Keratinocyte (primary cell): ENCODE data around the gene TAP1. TPM values are rescaled to one million over a fixed set of nuclear protein-coding genes. Genes with fewer than 3 reads are reported as not detected.

Source experiments
- DNase-seq: peaks from one replicate; pipeline ENCODE4 v3.0.0-alpha.2; 2011; ENCODE audit warnings: low read depth, missing footprints, low spot score
- FAIRE-seq: peaks from 2 replicates; lab custom pipeline; 2011; peaks lifted over from hg19 to GRCh38; lab: Jason Lieb, UNC
- H2AFZ ChIP-seq: 2 replicates; pipeline ENCODE4 v1.6.0; 2012; ENCODE audit warnings: low read length, control low read depth, inconsistent platforms; ENCODE audit not compliant: control insufficient read depth
- H3K27ac ChIP-seq: 2 replicates; pipeline ENCODE4 v1.5.1; 2011; ENCODE audit warnings: low read length; ENCODE audit not compliant: control insufficient read depth, insufficient read depth
- H3K27me3 ChIP-seq: 3 replicates; pipeline ENCODE4 v1.6.0; 2011; ENCODE audit warnings: low read length; ENCODE audit not compliant: control insufficient read depth, insufficient read depth; ENCODE audit errors: extremely low read depth
- H3K36me3 ChIP-seq, 2 experiments: 2 replicates in 1 of 2; 3 replicates in 1 of 2; pipeline ENCODE4 v1.5.1; 2011; ENCODE audit warnings: low read length in 2 of 2, mild to moderate bottlenecking in 1 of 2; ENCODE audit not compliant: control insufficient read depth in 2 of 2, insufficient read depth in 2 of 2; ENCODE audit errors: extremely low read depth in 1 of 2
- H3K4me1 ChIP-seq: 3 replicates; pipeline ENCODE4 v1.5.1; 2011; ENCODE audit warnings: low read length; ENCODE audit not compliant: control insufficient read depth, insufficient read depth; ENCODE audit errors: extremely low read depth
- H3K4me2 ChIP-seq: 3 replicates; pipeline ENCODE4 v1.6.0; 2011; ENCODE audit warnings: low read depth, low read length; ENCODE audit not compliant: control insufficient read depth, insufficient read depth; ENCODE audit errors: extremely low read depth
- H3K4me3 ChIP-seq, 3 experiments: fragments of 200-600 bp in 1 of 3; sonication (generic) in 1 of 3; 2 replicates in 2 of 3; 3 replicates in 1 of 3; pipeline ENCODE4 v1.5.1; 2011 to 2016; ENCODE audit warnings: low read length in 3 of 3, mild to moderate bottlenecking in 3 of 3, control low read depth in 2 of 3, inconsistent platforms in 1 of 3, low read depth in 1 of 3, mixed read lengths in 1 of 3, mixed run types in 1 of 3, moderate library complexity in 1 of 3; ENCODE audit not compliant: control insufficient read depth in 2 of 3, insufficient read depth in 2 of 3; ENCODE audit errors: extremely low read depth in 1 of 3
- H3K79me2 ChIP-seq: 2 replicates; pipeline ENCODE4 v1.6.0; 2012; ENCODE audit warnings: low read length; ENCODE audit not compliant: control insufficient read depth, insufficient read depth
- H3K9ac ChIP-seq: 3 replicates; pipeline ENCODE4 v1.6.0; 2011; ENCODE audit warnings: low read length; ENCODE audit not compliant: control insufficient read depth, insufficient read depth; ENCODE audit errors: extremely low read depth
- H3K9me1 ChIP-seq: 3 replicates; pipeline ENCODE4 v1.6.0; 2011; ENCODE audit warnings: low read length; ENCODE audit not compliant: control insufficient read depth, insufficient read depth; ENCODE audit errors: extremely low read depth
- H3K9me3 ChIP-seq: 2 replicates; pipeline ENCODE4 v1.5.1; 2012; ENCODE audit warnings: low read depth, low read length; ENCODE audit not compliant: control insufficient read depth
- H4K20me1 ChIP-seq: 3 replicates; pipeline ENCODE4 v1.6.0; 2011; ENCODE audit warnings: low read length; ENCODE audit not compliant: control insufficient read depth, insufficient read depth; ENCODE audit errors: extremely low read depth
- CTCF ChIP-seq, 3 experiments: IDR thresholded peaks in 1 of 3; conservative IDR thresholded peaks in 1 of 3; optimal IDR thresholded peaks in 1 of 3; 2 replicates in 2 of 3; 3 replicates in 1 of 3; pipeline versions ENCODE3 to v1.5.1; 2011; ENCODE audit warnings: low read length in 3 of 3, mild to moderate bottlenecking in 3 of 3, moderate library complexity in 2 of 3, control low read depth in 1 of 3, inconsistent platforms in 1 of 3; ENCODE audit not compliant: insufficient read depth in 2 of 3; ENCODE audit errors: extremely low read depth in 1 of 3
- EZH2 ChIP-seq: IDR thresholded peaks from one replicate; pipeline ENCODE4 v1.6.1; 2012; ENCODE audit warnings: inconsistent platforms, mild to moderate bottlenecking, low read length, moderate library complexity
- dilution Hi-C: fragments of 300-500 bp; cut with MboI; formaldehyde crosslinking; loops from one replicate; pipeline ENCODE4 v1.7.0; 2020; ENCODE audit warnings: low sequenced_read_pairs; ENCODE audit not compliant: extremely low pct_ligation_motif_present
- polyA plus RNA-seq, 5 experiments: library from polyadenylated mRNA; depleted of rRNA in 3 of 5; stranded (reverse) in 3 of 5; stranded (forward) in 1 of 5; unstranded in 1 of 5; fragments of >200 nt; gene quantifications; 1 replicate in 1 of 5; 2 replicates in 3 of 5; 3 replicates in 1 of 5; pipeline versions ENCODE4 v1.2.1 to v1.2.3, GENCODE V29; 2011 to 2012; ENCODE audit warnings: missing spikeins in 2 of 5, low read depth in 1 of 5, low replicate concordance in 1 of 5

The TAP1 gene
- polyA plus RNA-seq, 1 donor (not counting 4 experiments of a cell fraction or from before 2014, with no cell fraction given), result 56.1 TPM

DNA sequence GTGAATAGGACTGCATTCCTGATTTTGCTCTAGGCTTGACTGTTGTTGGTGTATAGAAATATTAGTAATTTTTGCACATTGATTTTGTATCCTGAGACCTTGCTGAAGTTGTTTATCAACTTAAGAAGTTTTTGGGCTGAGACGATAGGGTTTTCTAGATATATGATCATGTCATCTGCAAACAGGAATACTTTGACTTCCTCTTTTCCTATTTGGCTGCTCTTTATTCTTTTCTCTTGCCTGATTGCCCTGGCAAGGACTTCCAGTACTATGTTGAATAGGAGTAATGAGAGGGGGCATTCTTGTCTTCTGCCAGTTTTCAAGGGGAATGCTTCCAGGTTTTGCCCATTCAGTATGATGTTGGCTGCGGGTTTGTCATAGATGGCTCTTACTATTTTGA is 50.1 kb downstream of the TAP1 start:
- no peaks in the 10 kb centered on the region for H3K4me1 ChIP-seq
- no peak overlapping the region for H2AFZ ChIP-seq
- no peaks in the 10 kb centered on the region for H3K9me1 ChIP-seq
- H3K27me3 ChIP-seq, result no peaks in the 10 kb centered on the region
- H3K4me3 ChIP-seq, result no peak overlapping the region
- DNase-seq (no peak), FAIRE-seq (no peak)
- no peak overlapping the region for H3K4me2 ChIP-seq
- TF ChIP-seq EZH2, result no peak
- no peak for TF ChIP-seq CTCF (optimal IDR thresholded peaks at IDR 0.05 in 1 of 3, IDR thresholded peaks at IDR 0.05 in 1 of 3, conservative IDR thresholded peaks at IDR 0.05 in 1 of 3; ENCODE audit: extremely low read depth in 1 of 3, insufficient read depth in 2 of 3, low read length in 3 of 3)
- H3K27ac ChIP-seq, result no peak overlapping the region
- no peak overlapping the region for H3K9ac ChIP-seq
- H3K36me3 ChIP-seq, result no peaks in the 10 kb centered on the region
- dilution Hi-C loops, result no loop called here
- no peaks in the 10 kb centered on the region for H3K79me2 ChIP-seq
- H3K9me3 ChIP-seq, result no peaks in the 10 kb centered on the region
- no peaks in the 10 kb centered on the region for H4K20me1 ChIP-seq

GRCh38 chr6:32799740-32800139 is 53.8 kb downstream of the TAP1 start:
- Histone ChIP-seq H3K4me1 (peaks cover 5% of the 10 kb centered on the region), H3K9ac (no peak overlapping the region), H3K4me3 (no peak overlapping the region), H3K9me3 (no peaks in the 10 kb centered on the region), H2AFZ (no peak overlapping the region), H3K27me3 (peaks cover 3% of the 10 kb centered on the region), H4K20me1 (no peaks in the 10 kb centered on the region), H3K27ac (no peak overlapping the region), H3K4me2 (no peak overlapping the region), H3K36me3 (no peaks in the 10 kb centered on the region), H3K79me2 (no peaks in the 10 kb centered on the region), H3K9me1 (no peaks in the 10 kb centered on the region)
- dilution Hi-C loops, result no loop called here
- DNase-seq, result no peak
- no peak for TF ChIP-seq CTCF (optimal IDR thresholded peaks at IDR 0.05 in 1 of 3, IDR thresholded peaks at IDR 0.05 in 1 of 3, conservative IDR thresholded peaks at IDR 0.05 in 1 of 3; ENCODE audit: extremely low read depth in 1 of 3, insufficient read depth in 2 of 3, low read length in 3 of 3)
- no peak for TF ChIP-seq EZH2
- no peak for FAIRE-seq
